GM19193 (cell line): ENCODE measurements around the gene WDR4.

ENCODE experiments used
- POLR2A ChIP-seq: IDR thresholded peaks from 4 replicates; pipeline ENCODE4 v1.6.1; 2011; ENCODE audit not compliant: insufficient read depth, insufficient read length; ENCODE audit errors: extremely low read depth

The WDR4 gene

DNA sequence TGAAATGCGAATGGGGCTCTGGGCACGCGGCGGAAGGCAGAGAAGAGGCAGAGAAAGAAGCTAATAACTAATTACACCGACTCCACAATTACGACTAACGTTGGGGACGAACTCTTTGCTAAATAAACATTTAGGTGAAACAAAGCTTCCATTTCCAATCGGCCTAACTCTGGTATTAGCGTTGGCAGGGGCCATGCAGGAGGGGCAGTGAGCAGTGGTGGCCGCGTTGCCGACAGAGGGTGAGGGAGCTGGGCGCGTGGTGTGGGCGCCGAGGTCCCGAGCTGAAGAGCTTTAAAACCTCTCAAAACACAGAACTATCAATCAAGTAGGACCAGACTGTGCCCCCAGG lies 13.2 kb upstream of the WDR4 start:
- TF ChIP-seq POLR2A, result no peak

DNA sequence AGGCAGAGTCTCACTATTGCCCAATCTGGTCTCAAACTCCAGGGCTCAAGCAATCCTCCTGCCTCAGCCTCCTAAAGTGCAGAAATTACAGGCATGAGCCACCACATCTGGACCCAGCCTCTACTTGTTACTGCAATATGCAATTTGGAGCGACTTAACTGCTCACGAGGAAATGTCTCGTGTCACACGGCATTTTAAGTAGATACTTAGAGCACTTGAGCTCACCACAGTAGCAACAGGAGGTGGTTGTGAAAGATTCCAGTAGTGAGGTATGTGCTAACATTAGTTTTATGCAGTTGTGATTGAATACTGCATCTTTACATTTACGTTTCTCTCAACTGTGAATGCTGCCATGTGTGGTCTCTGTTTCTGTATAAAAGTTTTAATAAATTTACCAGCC lies 8.0 kb upstream of the WDR4 start:
- TF ChIP-seq POLR2A, result no peak

GRCh38 chr21:42883921-42884320 lies 4.6 kb upstream of the WDR4 start:
- no peak for TF ChIP-seq POLR2A

DNA sequence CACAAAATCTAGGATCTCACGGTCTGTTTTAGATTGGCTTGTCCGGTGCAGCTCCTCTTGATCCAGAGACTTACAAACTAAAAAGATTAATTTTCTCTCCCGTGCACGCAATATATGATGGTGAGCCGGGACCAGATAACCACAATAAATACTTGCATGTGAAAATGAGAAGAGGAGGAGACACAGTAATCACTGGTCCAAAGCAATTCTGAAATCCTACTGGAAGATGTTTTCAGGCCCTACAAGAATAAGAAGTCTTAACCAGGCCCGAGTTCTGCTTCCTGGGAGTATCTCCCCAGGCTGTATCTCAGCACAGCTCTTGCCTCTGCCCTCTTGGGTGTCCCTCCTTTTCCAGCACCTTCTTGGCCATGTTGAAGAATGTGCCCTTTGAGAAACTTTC lies 1.0 kb upstream of the WDR4 start:
- no peak for TF ChIP-seq POLR2A

DNA sequence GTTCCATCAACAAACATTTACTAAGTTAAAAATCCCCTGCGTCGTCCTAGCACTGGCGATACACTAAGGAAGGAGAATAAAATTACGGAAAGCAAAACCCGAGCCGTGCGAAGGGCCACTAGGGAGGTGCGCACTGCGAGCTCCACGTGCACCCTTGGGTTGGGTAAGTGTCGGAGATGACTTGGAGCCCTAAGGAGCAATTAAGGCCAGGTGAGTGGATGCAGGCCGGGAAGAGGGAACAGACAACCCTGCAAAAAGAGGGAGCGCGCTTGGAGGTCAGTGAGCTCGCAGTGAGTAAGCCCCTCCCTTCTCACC lies 704 bp downstream of the WDR4 start:
- TF ChIP-seq POLR2A, result no peak

GRCh38 chr21:42873096-42873495 lies 6.2 kb downstream of the WDR4 start:
- TF ChIP-seq POLR2A, result no peak

DNA sequence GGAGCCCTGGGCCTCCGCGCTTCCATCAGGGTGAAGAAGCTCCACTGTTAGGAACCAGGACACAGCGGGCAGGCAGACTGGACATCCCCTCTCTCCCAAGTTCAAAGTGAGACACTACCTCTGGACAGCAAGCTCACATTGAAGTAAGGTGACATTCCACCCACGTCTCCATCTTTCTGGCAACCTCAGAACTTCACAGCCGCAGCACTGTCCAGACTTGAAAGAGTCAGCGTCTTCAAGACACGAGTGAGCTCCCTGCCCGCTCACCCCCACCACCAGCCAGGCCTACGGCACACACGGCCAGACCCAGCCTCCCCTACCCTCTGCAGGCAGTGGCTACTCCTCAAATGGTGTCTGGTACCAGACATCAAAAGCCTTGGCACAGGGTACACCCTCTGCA lies 11.1 kb downstream of the WDR4 start:
- no peak for TF ChIP-seq POLR2A

DNA sequence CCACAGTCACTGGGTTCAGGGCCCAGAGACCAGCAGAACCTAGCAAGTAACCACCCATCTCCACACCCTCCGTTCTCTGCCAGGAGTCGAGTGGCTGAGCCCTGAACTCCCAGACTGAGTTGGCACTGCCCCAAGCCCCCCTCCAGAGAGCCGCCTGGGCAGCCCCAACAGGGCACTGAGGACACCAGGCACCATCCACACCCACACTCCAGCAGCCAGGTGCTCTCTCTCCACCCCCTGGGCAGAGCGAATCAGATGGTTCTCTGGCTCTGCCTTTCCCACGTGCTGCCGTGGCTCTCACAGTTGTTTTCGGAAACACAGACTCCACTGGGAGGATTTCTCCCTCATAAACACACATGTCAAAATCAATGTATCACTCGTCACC lies 13.6 kb downstream of the WDR4 start:
- TF ChIP-seq POLR2A, result no peak

- no peak for TF ChIP-seq POLR2A
Measured at GRCh38 chr21:42864815-42865775, 14.2 kb downstream of the WDR4 start.

GRCh38 chr21:42864286-42864685 lies 15.1 kb downstream of the WDR4 start:
- TF ChIP-seq POLR2A, result no peak

GRCh38 chr21:42863504-42863870 lies 15.9 kb downstream of the WDR4 start:
- TF ChIP-seq POLR2A, result no peak

GRCh38 chr21:42862774-42863503 lies 16.4 kb downstream of the WDR4 start:
- TF ChIP-seq POLR2A, result no peak

DNA sequence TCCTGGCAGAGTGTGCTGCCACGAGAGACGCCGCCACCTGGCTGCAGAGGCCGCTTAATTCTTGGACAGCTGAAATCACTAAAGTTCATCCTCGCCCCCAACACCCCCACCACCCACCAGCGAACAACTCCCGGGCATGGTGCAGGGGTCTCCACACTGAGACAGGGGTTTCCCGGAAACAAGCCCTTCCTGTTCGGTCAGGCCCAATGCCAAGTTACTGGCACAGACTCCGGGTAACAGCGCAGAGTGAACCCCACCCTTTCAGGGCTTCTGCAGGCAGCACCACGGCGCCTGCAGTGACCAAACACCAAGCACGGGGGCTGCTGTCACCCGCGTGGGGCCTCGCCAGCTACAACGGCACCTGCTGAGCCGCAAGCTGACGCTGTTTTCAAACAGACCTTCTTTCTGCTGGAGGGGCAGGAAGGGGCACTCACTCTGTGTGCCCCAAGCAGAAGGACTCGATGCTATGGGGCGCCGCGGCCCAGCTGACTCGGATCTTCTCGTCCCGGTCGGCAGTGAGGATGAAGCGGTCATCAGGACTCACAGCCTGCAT lies 17.4 kb downstream of the WDR4 start:
- TF ChIP-seq POLR2A, result no peak

GRCh38 chr21:42861311-42861847 lies 18.0 kb downstream of the WDR4 start:
- no peak for TF ChIP-seq POLR2A

GRCh38 chr21:42860345-42860744 lies 19.0 kb downstream of the WDR4 start:
- no peak for TF ChIP-seq POLR2A

DNA sequence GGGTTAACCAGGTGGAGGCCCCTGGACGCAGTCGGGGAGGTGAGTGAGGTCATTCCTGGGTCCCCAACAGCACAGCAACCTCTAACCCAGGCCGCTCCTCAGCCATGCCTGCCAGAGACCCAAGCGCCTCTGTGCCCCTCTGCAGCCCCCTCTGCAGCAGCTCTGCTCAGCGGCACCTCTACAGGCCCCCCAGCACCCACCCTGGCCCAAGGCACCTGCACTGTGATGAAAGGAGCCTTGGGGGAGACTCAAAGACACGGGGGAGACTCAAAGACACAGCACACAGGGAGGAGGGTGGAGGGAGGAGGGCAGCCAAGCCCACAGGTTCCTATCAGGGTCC lies 19.5 kb downstream of the WDR4 start:
- TF ChIP-seq POLR2A, result no peak
